GM23248 (cell line): ENCODE results near the gene EFCAB8.

Source experiments
- EZH2 ChIP-seq: fragments of 200-600 bp; sonication (generic); IDR thresholded peaks from 2 replicates; pipeline ENCODE4 v1.6.1; 2018; ENCODE audit warnings: antibody characterized with exemption, mild to moderate bottlenecking; ENCODE audit not compliant: insufficient read depth, poor library complexity, severe bottlenecking
- EZH2phosphoT487 ChIP-seq: fragments of 200-600 bp; sonication (generic); IDR thresholded peaks from 2 replicates; pipeline ENCODE4 v1.6.1; 2018; ENCODE audit warnings: antibody characterized with exemption, moderate library complexity, mild to moderate bottlenecking, low read depth; ENCODE audit not compliant: insufficient read depth

- TF ChIP-seq EZH2phosphoT487, result no peak
- no peak for TF ChIP-seq EZH2
Observed at GRCh38 chr20:32978009-32978335, 119.2 kb downstream of the EFCAB8 start.
